Ishikawa (cell line): ENCODE results near the gene ANKRD65.

Experiments
- CEBPB ChIP-seq: IDR thresholded peaks from 2 replicates; pipeline ENCODE4 v1.6.1; 2012
- CREB1 ChIP-seq: IDR thresholded peaks from 2 replicates; pipeline ENCODE4 v1.6.1; 2012; ENCODE audit warnings: low read depth
- EGR1 ChIP-seq: IDR thresholded peaks from 2 replicates; pipeline ENCODE4 v1.6.1; 2012
- EP300 ChIP-seq: IDR thresholded peaks from 2 replicates; pipeline ENCODE4 v1.6.1; 2012; ENCODE audit warnings: borderline replicate concordance
- FOXM1 ChIP-seq: IDR thresholded peaks from 2 replicates; pipeline ENCODE4 v1.6.1; 2012; ENCODE audit warnings: low read depth, borderline replicate concordance
- MAX ChIP-seq: IDR thresholded peaks from 2 replicates; pipeline ENCODE4 v1.6.1; 2012
- NFIC ChIP-seq: IDR thresholded peaks from 2 replicates; pipeline ENCODE4 v1.6.1; 2012
- RAD21 ChIP-seq: IDR thresholded peaks from 2 replicates; pipeline ENCODE4 v1.6.1; 2012; ENCODE audit warnings: low read depth
- REST ChIP-seq: IDR thresholded peaks from 2 replicates; pipeline ENCODE4 v1.6.1; 2012; ENCODE audit warnings: low read depth, mild to moderate bottlenecking
- TAF1 ChIP-seq: IDR thresholded peaks from 2 replicates; pipeline ENCODE4 v1.6.1; 2012; ENCODE audit warnings: low read depth, mild to moderate bottlenecking
- TCF12 ChIP-seq: IDR thresholded peaks from 2 replicates; pipeline ENCODE4 v1.6.1; 2012; ENCODE audit warnings: low read depth
- TEAD4 ChIP-seq: IDR thresholded peaks from 2 replicates; pipeline ENCODE4 v1.6.1; 2012
- USF1 ChIP-seq: IDR thresholded peaks from 2 replicates; pipeline ENCODE4 v1.6.1; 2012
- YY1 ChIP-seq: IDR thresholded peaks from 2 replicates; pipeline ENCODE4 v1.6.1; 2012; ENCODE audit warnings: low read depth
- ZBTB7A ChIP-seq: IDR thresholded peaks from 2 replicates; pipeline ENCODE4 v1.6.1; 2012; ENCODE audit warnings: low read depth

ANKRD65 gene

GRCh38 chr1:1442069-1442770 is 21.1 kb upstream of the ANKRD65 start:
- TF ChIP-seq TCF12 (no peak), MAX (no peak), EP300 (no peak), CREB1 (no peak), TAF1 (no peak), USF1 (no peak), YY1 (no peak), EGR1 (no peak), NFIC (no peak), FOXM1 (no peak), ZBTB7A (no peak)

- TF ChIP-seq TCF12 (0 out of 2 replicates have a peak, but pooled peaks have one; percentile 29), CEBPB (no peak), USF1 (no peak), NFIC (no peak; the same call in 1 of the 2 replicates), ZBTB7A (peak; percentile 85; the same call in 1 of the 2 replicates), EGR1 (peak; percentile 22; the same call in 1 of the 2 replicates), REST (no peak), RAD21 (peak; percentile 55)
These were observed 20.2 kb upstream of the ANKRD65 start for GRCh38 chr1:1441002-1441888.

DNA sequence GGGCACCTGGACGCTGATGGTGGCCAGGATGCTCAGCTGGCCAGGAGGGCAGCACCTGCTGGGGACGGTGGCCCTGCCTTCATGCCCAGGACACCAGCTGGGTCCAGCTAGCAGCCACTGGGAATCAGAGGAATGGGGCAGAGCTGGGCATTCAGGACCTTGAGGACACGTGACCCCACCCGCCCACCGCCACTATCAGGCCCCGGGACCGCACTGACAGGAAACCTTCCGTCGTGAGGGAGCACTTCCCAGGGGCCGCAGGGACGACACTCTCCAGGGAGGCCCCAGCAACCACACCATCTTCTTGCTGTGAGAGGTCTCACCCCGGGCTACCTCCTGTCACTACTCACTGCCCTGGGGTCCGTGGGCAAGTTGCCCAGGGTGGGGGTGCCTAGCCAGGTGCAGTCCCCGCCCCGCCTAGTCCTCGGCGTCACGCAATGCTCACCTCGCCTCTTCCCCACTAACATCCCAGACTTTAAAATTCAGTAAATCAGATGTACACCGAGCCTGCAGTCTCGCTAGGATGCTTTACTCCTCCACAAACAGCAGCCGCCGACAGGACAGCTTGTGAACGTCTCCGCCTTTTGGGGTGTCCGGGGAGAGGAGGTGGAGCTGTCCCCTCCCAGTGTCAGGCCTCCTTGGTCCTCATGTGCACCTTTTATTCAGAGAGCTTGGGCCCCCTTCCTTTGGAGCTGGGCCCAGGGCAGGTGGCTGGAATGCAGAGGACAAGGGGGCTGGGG is 19.4 kb upstream of the ANKRD65 start:
- TF ChIP-seq CEBPB: no peak
- no peak for TF ChIP-seq YY1
- TF ChIP-seq TAF1: no peak
- no peak for TF ChIP-seq EGR1
- no peak for TF ChIP-seq RAD21
- no peak for TF ChIP-seq FOXM1
- TF ChIP-seq NFIC: no peak
- no peak for TF ChIP-seq TEAD4
- no peak for TF ChIP-seq TCF12
- no peak for TF ChIP-seq MAX
- no peak for TF ChIP-seq REST
- TF ChIP-seq EP300: no peak
- no peak for TF ChIP-seq CREB1
- no peak for TF ChIP-seq ZBTB7A

- TF ChIP-seq REST (no peak), TCF12 (no peak), YY1 (no peak), CREB1 (no peak), MAX (no peak), TAF1 (no peak), EP300 (no peak), TEAD4 (no peak), CEBPB (no peak), NFIC (no peak), FOXM1 (no peak), ZBTB7A (no peak), RAD21 (no peak), EGR1 (no peak)
These were observed 18.6 kb upstream of the ANKRD65 start for GRCh38 chr1:1439546-1440261.
